Left lung (tissue), 14 donors: ENCODE results near the gene NDUFS2. TPM values are rescaled to one million over a fixed set of nuclear protein-coding genes. Genes with fewer than 3 reads are reported as not detected.

Experiments
- ATAC-seq: fragments of 200-7000 bp; cut with Tn5 transposase; one replicate; pipeline ENCODE4 v1.9.1; 2020; ENCODE audit warnings: moderate library complexity
- DNase-seq, 4 donors: peaks; one replicate each; pipeline ENCODE4 v3.0.0-alpha.2; 2013 to 2020
- H3K27ac ChIP-seq, 2 donors: fragments of 200-600 bp; sonication (generic) in 1 of 2; one replicate each; pipeline versions ENCODE4 v1.5.0 to v1.8.0; 2020 to 2021
- H3K27me3 ChIP-seq, 2 donors: fragments of 200-600 bp; sonication (generic) in 1 of 2; one replicate each; pipeline versions ENCODE4 v1.5.0 to v1.8.0; 2020 to 2021
- H3K36me3 ChIP-seq, 2 donors: fragments of 200-600 bp; sonication (generic) in 1 of 2; one replicate each; pipeline versions ENCODE4 v1.5.0 to v1.8.0; 2020 to 2021
- H3K4me1 ChIP-seq, 2 donors: fragments of 200-600 bp; one replicate each; pipeline ENCODE4 v1.8.0; 2021
- H3K4me3 ChIP-seq, 2 donors: fragments of 200-600 bp; sonication (generic) in 1 of 2; one replicate each; pipeline versions ENCODE4 v1.5.0 to v1.8.0; 2020 to 2021; ENCODE audit warnings: mild to moderate bottlenecking in 1 of 2
- H3K9me3 ChIP-seq, 2 donors: fragments of 200-600 bp; sonication (generic) in 1 of 2; one replicate each; pipeline versions ENCODE4 v1.5.0 to v1.8.0; 2020 to 2021
- intact Hi-C, 2 donors: fragments of 100-400 bp; cut with DNase I; formaldehyde crosslinking; loops; one replicate each; pipeline versions ENCODE4 v1.11.2 to v1.14.2; 2022
- long read RNA-seq, 12 donors: library from polyadenylated mRNA in 2 of 12; unstranded in 2 of 12; transcript quantifications; one replicate each; pipeline ENCODE4 v2.0.0 and lab custom pipeline, GENCODE V29; 2019 to 2026
- polyA plus RNA-seq, 6 donors: library from polyadenylated mRNA; unstranded; fragments of 120-200 nt; gene quantifications; one replicate each; pipeline ENCODE4 v1.2.1, GENCODE V29; 2013; ENCODE audit not compliant: insufficient read length in 6 of 6
- total RNA-seq, 2 donors: library from RNA; stranded (reverse); fragmentation: NEBNext Ultra II Directional; extraction: Animal tissue kit (Norgen Biotek cat#: 25700); gene quantifications; one replicate each; pipeline ENCODE4 v1.2.1, GENCODE V29; 2021
- TF ChIP-seq, protein P1 (sequence below), 2 donors: fragments of 200-600 bp; sonication (generic) in 1 of 2; IDR thresholded peaks; one replicate each; pipeline versions ENCODE4 v1.5.0 to v1.8.0; 2021; ENCODE audit warnings: antibody characterized with exemption in 2 of 2
- donor health status: DM: no; HTN: yes; CAD: no.
- donor health status: DM: no; HTN: no; CAD: no.

NDUFS2 gene
- total RNA-seq (10 to 100 TPM; 67.7 to 78.6 TPM), polyA plus RNA-seq (100 to 1,000 TPM; 142 to 188 (median 161) TPM)
- long read RNA-seq, donor 1, transcript NDUFS2-215 (5 exons, 888 nt): major isoform, 5 of 50 reads
- long read RNA-seq, donor 1, partial matches to known transcripts: 40 of 50 reads
- long read RNA-seq, donor 1, other reads (novel, unspliced or antisense): 0 of 50 reads
- long read RNA-seq, donor 2, partial matches to known transcripts: 65 of 68 reads
- long read RNA-seq, donor 2, other reads (novel, unspliced or antisense): 0 of 68 reads
- long read RNA-seq, donor 3, partial matches to known transcripts: 35 of 38 reads
- long read RNA-seq, donor 3, other reads (novel, unspliced or antisense): 0 of 38 reads
- long read RNA-seq, donor 4, partial matches to known transcripts: 76 of 85 reads
- long read RNA-seq, donor 4, other reads (novel, unspliced or antisense): 6 of 85 reads
- long read RNA-seq, donor 5, partial matches to known transcripts: 46 of 48 reads
- long read RNA-seq, donor 5, other reads (novel, unspliced or antisense): 0 of 48 reads
- long read RNA-seq, donor 6, partial matches to known transcripts: 24 of 25 reads
- long read RNA-seq, donor 6, other reads (novel, unspliced or antisense): 0 of 25 reads
- long read RNA-seq, donor 7, partial matches to known transcripts: 12 of 17 reads
- long read RNA-seq, donor 7, other reads (novel, unspliced or antisense): 0 of 17 reads
- long read RNA-seq, donor 8, partial matches to known transcripts: 13 of 17 reads
- long read RNA-seq, donor 8, other reads (novel, unspliced or antisense): 0 of 17 reads
- long read RNA-seq, donor 9: 0 reads
- long read RNA-seq, donor 10, partial matches to known transcripts: 146 of 162 reads
- long read RNA-seq, donor 10, other reads (novel, unspliced or antisense): 15 of 162 reads
- long read RNA-seq, donor 11, partial matches to known transcripts: 76 of 90 reads
- long read RNA-seq, donor 11, other reads (novel, unspliced or antisense): 12 of 90 reads
- long read RNA-seq, donor 12, partial matches to known transcripts: 17 of 21 reads
- long read RNA-seq, donor 12, other reads (novel, unspliced or antisense): 0 of 21 reads

DNA sequence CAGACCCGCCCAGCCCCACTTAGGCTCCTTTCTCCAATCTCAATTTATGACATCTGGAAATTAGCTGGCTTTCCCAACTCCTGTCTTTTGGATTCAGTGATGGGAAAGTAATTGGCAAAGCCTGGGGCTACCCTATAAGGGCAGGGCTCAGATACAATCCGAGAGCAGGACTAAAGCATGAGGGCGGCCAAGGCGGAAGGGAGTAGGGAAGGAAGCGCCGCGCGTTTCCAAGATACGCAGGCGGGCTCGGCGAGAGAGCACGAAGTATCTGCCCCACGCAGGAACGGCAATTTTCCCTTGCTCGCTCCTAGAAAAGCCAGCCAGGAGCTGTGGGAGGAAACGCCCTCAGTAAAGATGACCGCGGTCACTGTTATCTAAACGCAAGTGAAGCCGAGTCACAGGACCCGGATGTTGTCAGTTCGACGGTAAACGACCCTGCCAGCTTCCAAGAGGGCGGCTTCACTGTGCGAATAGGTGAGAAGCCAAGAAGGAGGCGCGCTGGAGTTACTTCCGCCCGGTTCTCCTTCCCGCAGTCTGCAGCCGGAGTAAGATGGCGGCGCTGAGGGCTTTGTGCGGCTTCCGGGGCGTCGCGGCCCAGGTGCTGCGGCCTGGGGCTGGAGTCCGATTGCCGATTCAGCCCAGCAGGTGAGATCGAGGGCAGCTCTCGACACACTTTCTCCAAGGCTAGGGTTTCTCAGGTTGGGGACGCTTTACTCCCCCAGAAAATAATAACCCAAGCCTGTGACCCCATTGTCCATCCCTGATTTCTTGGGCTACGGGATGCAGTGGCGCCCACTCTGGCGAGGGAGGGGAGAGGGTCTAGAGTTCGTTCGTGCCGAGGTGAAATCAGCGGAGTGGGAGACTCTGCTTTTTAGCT lies at the start of gene NDUFS2:
Gene NDUFS2 (plus strand): TSS at position 532 of the 877 bp plus-strand sequence. CDS start 19 bp downstream, at position 551.
- ATAC-seq (peak; percentile 93), DNase-seq (peak; percentile 96 to 99 (median 98))
- H3K4me3 ChIP-seq: peak within 1 kb of the TSS; percentile 71 to 76
- intact Hi-C loops: no loop called here
- no peaks in the 10 kb centered on the region for H3K9me3 ChIP-seq
- peaks cover 29 to 79% of the 10 kb centered on the region in 2 donors for H3K4me1 ChIP-seq
- peaks cover 0 to 24% of the 10 kb centered on the region in 2 donors for H3K36me3 ChIP-seq
- H3K27ac ChIP-seq: peak within 1 kb of the TSS; percentile 89 to 98
- TF ChIP-seq, protein P1, sequence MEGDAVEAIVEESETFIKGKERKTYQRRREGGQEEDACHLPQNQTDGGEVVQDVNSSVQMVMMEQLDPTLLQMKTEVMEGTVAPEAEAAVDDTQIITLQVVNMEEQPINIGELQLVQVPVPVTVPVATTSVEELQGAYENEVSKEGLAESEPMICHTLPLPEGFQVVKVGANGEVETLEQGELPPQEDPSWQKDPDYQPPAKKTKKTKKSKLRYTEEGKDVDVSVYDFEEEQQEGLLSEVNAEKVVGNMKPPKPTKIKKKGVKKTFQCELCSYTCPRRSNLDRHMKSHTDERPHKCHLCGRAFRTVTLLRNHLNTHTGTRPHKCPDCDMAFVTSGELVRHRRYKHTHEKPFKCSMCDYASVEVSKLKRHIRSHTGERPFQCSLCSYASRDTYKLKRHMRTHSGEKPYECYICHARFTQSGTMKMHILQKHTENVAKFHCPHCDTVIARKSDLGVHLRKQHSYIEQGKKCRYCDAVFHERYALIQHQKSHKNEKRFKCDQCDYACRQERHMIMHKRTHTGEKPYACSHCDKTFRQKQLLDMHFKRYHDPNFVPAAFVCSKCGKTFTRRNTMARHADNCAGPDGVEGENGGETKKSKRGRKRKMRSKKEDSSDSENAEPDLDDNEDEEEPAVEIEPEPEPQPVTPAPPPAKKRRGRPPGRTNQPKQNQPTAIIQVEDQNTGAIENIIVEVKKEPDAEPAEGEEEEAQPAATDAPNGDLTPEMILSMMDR (IDR thresholded peaks at IDR 0.05): no peak
- H3K27me3 ChIP-seq: no peaks in the 10 kb centered on the region

DNA sequence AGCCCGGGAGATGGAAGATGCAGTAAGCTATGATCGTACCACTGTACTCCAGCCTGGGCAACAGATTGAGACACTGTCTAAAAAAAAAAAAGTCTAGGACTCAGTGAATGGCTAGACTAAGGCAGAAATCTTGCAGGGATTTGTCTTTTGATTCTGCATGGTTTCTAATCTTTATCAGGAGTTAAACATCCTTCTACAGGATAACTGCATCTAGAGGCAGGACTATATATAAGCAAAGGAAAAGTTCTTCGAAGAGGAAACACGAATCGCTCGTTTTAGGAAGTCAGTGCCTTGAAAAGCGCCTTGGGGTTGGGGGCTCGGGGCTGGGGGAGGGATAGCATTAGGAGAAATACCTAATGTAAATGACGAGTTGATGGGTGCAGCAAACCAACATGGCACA lies 49.0 kb upstream of the NDUFS2 start:
- peaks cover 0 to 24% of the 10 kb centered on the region in 2 donors for H3K4me1 ChIP-seq
- peaks cover 0 to 17% of the 10 kb centered on the region in 2 donors for H3K36me3 ChIP-seq
- peak overlapping the region; percentile 94 to 96 for H3K27ac ChIP-seq
- peak; percentile 7 for ATAC-seq
- no peak for DNase-seq
- H3K4me3 ChIP-seq: peak overlapping the region; percentile 61 to 66
- TF ChIP-seq, protein P1 (IDR thresholded peaks at IDR 0.05): no peak
- H3K9me3 ChIP-seq: no peaks in the 10 kb centered on the region
- intact Hi-C loops: no loop called here
- H3K27me3 ChIP-seq: no peaks in the 10 kb centered on the region

DNA sequence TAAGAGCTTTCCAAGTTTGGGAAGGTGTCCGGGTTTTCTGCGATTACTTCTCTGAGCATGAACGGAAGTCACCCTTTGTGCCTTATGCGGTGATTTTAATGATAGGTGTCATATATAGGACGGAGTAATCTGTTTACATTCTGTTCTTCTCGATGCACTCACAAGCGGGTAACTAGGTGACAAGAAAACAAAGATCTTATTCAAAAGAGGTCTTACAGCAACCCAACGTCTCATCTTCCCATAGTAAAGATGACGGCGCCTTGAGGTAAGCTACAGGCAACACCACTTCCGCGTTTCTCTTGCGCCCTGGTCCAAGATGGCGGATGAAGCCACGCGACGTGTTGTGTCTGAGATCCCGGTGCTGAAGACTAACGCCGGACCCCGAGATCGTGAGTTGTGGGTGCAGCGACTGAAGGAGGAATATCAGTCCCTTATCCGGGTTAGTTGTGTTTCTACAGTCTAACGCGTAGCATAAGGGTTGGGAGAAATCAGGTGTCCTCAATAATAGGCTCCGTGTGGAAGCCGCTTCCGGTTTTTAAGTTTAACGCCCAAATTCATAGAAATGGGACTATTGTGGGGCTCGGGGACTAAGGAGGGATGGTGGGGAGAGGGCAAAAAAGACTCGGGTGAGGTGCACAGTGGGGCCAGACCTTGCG lies 48.4 kb upstream of the NDUFS2 start, which contains the start of gene UFC1:
Gene UFC1 (plus strand): TSS at position 297 of the 656 bp plus-strand sequence. CDS start 20 bp downstream, at position 317.
- Histone ChIP-seq H3K9me3 (no peaks in the 10 kb centered on the region), H3K4me3 (peak within 1 kb of the TSS; percentile 61 to 66), H3K4me1 (peaks cover 2 to 28% of the 10 kb centered on the region in 2 donors), H3K27ac (peak within 1 kb of the TSS; percentile 94 to 96), H3K27me3 (no peaks in the 10 kb centered on the region), H3K36me3 (peaks cover 0 to 20% of the 10 kb centered on the region in 2 donors)
- TF ChIP-seq, protein P1 (IDR thresholded peaks at IDR 0.05): no peak
- ATAC-seq: peak; percentile 95
- intact Hi-C loops: no loop called here
- peak; percentile 83 to 92 (median 88) for DNase-seq

DNA sequence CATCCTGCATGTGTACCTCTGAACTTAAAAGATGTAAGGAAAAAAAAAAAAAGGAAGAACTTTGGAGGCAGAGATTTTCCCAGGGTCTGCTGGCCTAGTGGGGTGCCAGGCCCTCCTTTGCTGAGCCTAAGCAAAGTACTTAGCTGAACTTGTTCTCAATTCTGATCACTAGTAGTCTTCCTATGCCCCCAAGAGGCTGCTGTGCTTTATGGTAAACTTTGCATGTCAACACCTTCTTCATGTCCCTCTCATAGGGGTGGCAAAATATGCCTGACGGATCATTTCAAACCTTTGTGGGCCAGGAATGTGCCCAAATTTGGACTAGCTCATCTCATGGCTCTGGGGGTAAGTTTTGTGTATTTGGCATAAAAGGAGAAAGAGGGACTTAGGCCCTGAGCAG lies 44.3 kb upstream of the NDUFS2 start:
- peaks cover 0 to 37% of the 10 kb centered on the region in 2 donors for H3K36me3 ChIP-seq
- no peaks in the 10 kb centered on the region for H3K27me3 ChIP-seq
- H3K4me1 ChIP-seq: peaks cover 10 to 48% of the 10 kb centered on the region in 2 donors
- no peaks in the 10 kb centered on the region for H3K9me3 ChIP-seq
- TF ChIP-seq, protein P1 (IDR thresholded peaks at IDR 0.05): no peak
- DNase-seq (no peak), ATAC-seq (no peak)
- H3K4me3 ChIP-seq: no peak overlapping the region
- H3K27ac ChIP-seq: no peak overlapping the region
- intact Hi-C loops: no loop called here
